GM10266 (cell line): ENCODE results near the gene CTXND1.

Source experiments
- DNase-seq: peaks from one replicate; pipeline ENCODE4 v3.0.0; 2012; ENCODE audit errors: extremely low spot score
- TF ChIP-seq, protein P1 (sequence below): IDR thresholded peaks from 2 replicates; pipeline ENCODE4 v1.5.1; 2012; ENCODE audit warnings: mild to moderate bottlenecking, low read depth; ENCODE audit not compliant: control insufficient read depth, insufficient read depth; ENCODE audit errors: missing control alignments

CTXND1 gene

GRCh38 chr15:80285379-80285778 is 33.4 kb upstream of the CTXND1 start:
- DNase-seq, result no peak
- TF ChIP-seq, protein P1, sequence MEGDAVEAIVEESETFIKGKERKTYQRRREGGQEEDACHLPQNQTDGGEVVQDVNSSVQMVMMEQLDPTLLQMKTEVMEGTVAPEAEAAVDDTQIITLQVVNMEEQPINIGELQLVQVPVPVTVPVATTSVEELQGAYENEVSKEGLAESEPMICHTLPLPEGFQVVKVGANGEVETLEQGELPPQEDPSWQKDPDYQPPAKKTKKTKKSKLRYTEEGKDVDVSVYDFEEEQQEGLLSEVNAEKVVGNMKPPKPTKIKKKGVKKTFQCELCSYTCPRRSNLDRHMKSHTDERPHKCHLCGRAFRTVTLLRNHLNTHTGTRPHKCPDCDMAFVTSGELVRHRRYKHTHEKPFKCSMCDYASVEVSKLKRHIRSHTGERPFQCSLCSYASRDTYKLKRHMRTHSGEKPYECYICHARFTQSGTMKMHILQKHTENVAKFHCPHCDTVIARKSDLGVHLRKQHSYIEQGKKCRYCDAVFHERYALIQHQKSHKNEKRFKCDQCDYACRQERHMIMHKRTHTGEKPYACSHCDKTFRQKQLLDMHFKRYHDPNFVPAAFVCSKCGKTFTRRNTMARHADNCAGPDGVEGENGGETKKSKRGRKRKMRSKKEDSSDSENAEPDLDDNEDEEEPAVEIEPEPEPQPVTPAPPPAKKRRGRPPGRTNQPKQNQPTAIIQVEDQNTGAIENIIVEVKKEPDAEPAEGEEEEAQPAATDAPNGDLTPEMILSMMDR, result no peak

- DNase-seq, result no peak
- TF ChIP-seq, protein P1, result no peak
Measured at GRCh38 chr15:80283531-80283930, 31.5 kb upstream of the CTXND1 start.

- DNase-seq, result no peak
Measured at GRCh38 chr15:80277147-80277546, 25.1 kb upstream of the CTXND1 start.

DNA sequence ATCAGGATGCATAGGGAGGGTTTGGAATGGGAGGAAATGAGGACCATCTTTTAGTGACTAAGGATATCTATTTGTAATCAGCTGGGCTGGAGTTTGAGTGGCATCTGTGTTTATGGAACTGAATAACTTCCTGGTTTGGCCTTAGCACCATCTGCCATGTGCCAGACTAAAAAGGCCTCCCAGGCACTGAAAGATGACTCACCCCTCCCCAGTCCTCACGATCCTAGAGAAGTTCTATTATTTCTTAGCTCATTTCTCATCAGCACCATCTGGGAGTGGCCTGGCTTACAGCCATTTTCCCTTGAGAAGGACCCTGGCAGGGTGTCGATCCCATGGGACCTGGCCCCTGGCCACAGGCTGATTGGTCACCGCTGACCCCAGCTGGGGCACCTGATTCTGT is 23.9 kb upstream of the CTXND1 start:
- no peak for DNase-seq
- TF ChIP-seq, protein P1, result no peak

More at GRCh38 chr15:80277147-80277546, 25.1 kb upstream of the CTXND1 start:
- TF ChIP-seq, protein P1, result no peak

DNA sequence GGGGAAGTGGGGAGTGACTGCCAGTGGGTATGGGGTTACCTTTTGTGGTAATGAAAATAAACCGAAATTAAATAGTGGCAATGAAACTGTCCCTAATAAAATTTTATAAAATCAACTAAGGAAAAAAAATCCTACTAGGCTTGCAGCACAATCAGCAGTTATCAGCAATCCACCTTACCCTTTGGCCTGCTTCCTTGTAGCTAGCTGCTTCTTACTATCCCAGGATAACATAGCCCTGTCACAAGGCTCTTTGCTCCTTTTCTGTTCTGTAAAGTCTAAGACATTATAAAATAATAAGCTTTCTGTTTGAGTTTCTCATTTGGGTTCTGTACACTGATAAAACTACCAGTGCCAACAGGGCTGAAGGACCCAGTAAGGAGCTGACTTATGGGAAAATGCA is 23.0 kb upstream of the CTXND1 start:
- no peak for DNase-seq
- TF ChIP-seq, protein P1, result no peak

- TF ChIP-seq, protein P1, result no peak
- no peak for DNase-seq
Measured at GRCh38 chr15:80274554-80274953, 22.5 kb upstream of the CTXND1 start.

GRCh38 chr15:80272987-80273386 is 21.0 kb upstream of the CTXND1 start:
- DNase-seq, result no peak
- TF ChIP-seq, protein P1, result no peak
